SH-SY5Y (cell line): ENCODE measurements around the gene CDK14.

ENCODE experiments used
- GATA2 ChIP-seq: IDR thresholded peaks from 2 replicates; pipeline ENCODE4 v1.6.1; 2011; ENCODE audit warnings: mild to moderate bottlenecking, low read depth, low read length
- GATA3 ChIP-seq: IDR thresholded peaks from 2 replicates; pipeline ENCODE4 v1.6.1; 2011; ENCODE audit warnings: low read depth, mild to moderate bottlenecking, low read length, moderate library complexity

DNA sequence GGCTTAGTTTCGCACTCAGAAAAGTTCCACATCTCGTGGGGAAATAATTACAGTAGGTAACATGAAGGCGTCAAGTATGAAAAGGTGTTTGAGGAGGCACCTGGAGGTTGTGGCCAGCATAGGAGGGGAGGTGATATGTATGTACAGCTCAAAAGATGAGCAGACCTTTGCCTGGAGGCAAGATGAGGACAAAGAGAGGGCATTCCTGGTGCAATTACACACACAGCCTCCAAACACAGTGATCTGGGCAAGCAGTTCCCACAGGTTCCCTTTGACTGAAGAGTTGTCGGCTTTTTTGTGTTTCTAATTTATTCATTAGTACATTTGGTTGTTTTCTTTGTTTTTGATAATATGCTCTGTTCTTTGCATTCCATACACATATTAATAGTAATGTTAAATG, 46.9 kb downstream of the CDK14 start:
- TF ChIP-seq GATA2 = no peak
- no peak for TF ChIP-seq GATA3
